Fibroblast of mammary gland (primary cell): ENCODE results near the gene ADPRH.

Experiments used
- DNase-seq: peaks from one replicate; pipeline ENCODE4 v3.0.0-alpha.2; 2010; ENCODE audit warnings: low read depth
- H3K4me3 ChIP-seq: 2 replicates; pipeline ENCODE4 v1.5.1; 2011; ENCODE audit warnings: low read depth, mild to moderate bottlenecking, low read length, moderate library complexity; ENCODE audit not compliant: control insufficient read depth
- CTCF ChIP-seq: conservative IDR thresholded peaks from 2 replicates; pipeline ENCODE4 v1.5.1; 2011; ENCODE audit warnings: low read depth, low read length, inconsistent platforms; ENCODE audit not compliant: control insufficient read depth, insufficient read depth

ADPRH gene

GRCh38 chr3:119613201-119613600, 33.9 kb downstream of the ADPRH start:
- no peak for DNase-seq
- no peak for TF ChIP-seq CTCF
- no peak overlapping the region for H3K4me3 ChIP-seq

- no peak overlapping the region for H3K4me3 ChIP-seq
- no peak for DNase-seq
- no peak for TF ChIP-seq CTCF
These were observed 34.6 kb downstream of the ADPRH start for GRCh38 chr3:119613872-119614271.

- TF ChIP-seq CTCF = no peak
- DNase-seq = no peak
These were observed 36.8 kb downstream of the ADPRH start for GRCh38 chr3:119616056-119616455.

GRCh38 chr3:119619094-119619493, 39.8 kb downstream of the ADPRH start:
- no peak for TF ChIP-seq CTCF

More at GRCh38 chr3:119616056-119616455, 36.8 kb downstream of the ADPRH start:
- no peak overlapping the region for H3K4me3 ChIP-seq

DNA sequence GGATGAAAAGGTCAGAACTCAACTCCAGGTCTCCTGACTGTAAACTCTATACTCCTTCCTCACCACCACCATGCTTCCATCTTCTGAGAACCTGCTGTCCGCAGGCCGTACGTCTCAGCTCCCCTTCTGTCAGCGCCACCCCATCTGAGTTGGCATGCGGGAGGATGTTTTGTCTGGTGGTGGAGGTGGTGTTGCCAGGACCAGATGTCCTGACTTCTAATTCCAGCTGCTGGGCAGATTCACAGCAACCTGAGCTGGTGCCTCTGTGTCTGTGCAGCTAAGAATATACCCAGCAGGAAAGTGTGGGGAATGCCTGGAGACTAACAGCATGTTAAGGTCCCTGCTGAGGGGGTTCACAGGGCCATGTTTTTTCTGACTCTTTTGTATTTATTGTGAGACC, 41.6 kb downstream of the ADPRH start:
- no peak for TF ChIP-seq CTCF
- no peak overlapping the region for H3K4me3 ChIP-seq
- DNase-seq = no peak

More at GRCh38 chr3:119619094-119619493, 39.8 kb downstream of the ADPRH start:
- no peak overlapping the region for H3K4me3 ChIP-seq
- peak; percentile 26 for DNase-seq

GRCh38 chr3:119624002-119624720, 44.9 kb downstream of the ADPRH start:
- no peak for DNase-seq
- no peak overlapping the region for H3K4me3 ChIP-seq
- TF ChIP-seq CTCF = no peak

GRCh38 chr3:119625451-119626153, 46.3 kb downstream of the ADPRH start:
- DNase-seq = no peak
- H3K4me3 ChIP-seq = no peak overlapping the region
- no peak for TF ChIP-seq CTCF
